ENCODE data around the gene OSCP1.
"Not testable (repeated sequence)": the region's sequence is repeated elsewhere in the genome, so short reads cannot be mapped to it uniquely, and the experiment has no call there.

Gene OSCP1

GRCh38 chr1:36450270-36450918 is at the start of gene OSCP1:
Gene OSCP1, minus strand, starts transcription at chr1:36450451. Its CDS starts 82 bp downstream, at chr1:36450369.
- DNase-seq (ENCODE audit: low read depth, low spot score), result peak; percentile 80

- DNase-seq (ENCODE audit: low read depth, low spot score), result no peak
These were observed 47.0 kb upstream of the OSCP1 start for GRCh38 chr1:36497207-36497606.

- no peak for DNase-seq (ENCODE audit: low read depth, low spot score)
These were observed 44.7 kb upstream of the OSCP1 start for GRCh38 chr1:36494971-36495370.

- no peak for DNase-seq (ENCODE audit: low read depth, low spot score)
These were observed 43.3 kb upstream of the OSCP1 start for GRCh38 chr1:36493524-36493923.

- DNase-seq (ENCODE audit: low read depth, low spot score), result no peak
These were observed 42.2 kb upstream of the OSCP1 start for GRCh38 chr1:36492491-36492890.

GRCh38 chr1:36489258-36490051 is 39.2 kb upstream of the OSCP1 start:
- not testable (repeated sequence) for DNase-seq (ENCODE audit: low read depth, low spot score)

GRCh38 chr1:36487906-36488305 is 37.7 kb upstream of the OSCP1 start:
- no peak for DNase-seq (ENCODE audit: low read depth, low spot score)

- DNase-seq (ENCODE audit: low read depth, low spot score), result not testable (repeated sequence)
These were observed 37.1 kb upstream of the OSCP1 start for GRCh38 chr1:36487336-36487725.

- DNase-seq (ENCODE audit: low read depth, low spot score), result no peak
These were observed 36.4 kb upstream of the OSCP1 start for GRCh38 chr1:36486439-36487335.

- DNase-seq (ENCODE audit: low read depth, low spot score), result no peak
These were observed 35.8 kb upstream of the OSCP1 start for GRCh38 chr1:36486093-36486438.

- no peak for DNase-seq (ENCODE audit: low read depth, low spot score)
These were observed 33.8 kb upstream of the OSCP1 start for GRCh38 chr1:36484099-36484498.

GRCh38 chr1:36482724-36483388 is 32.6 kb upstream of the OSCP1 start, which contains the start of gene CSF3R:
Gene CSF3R, minus strand, starts transcription at chr1:36482913. Its CDS starts 3,417 bp downstream, at chr1:36479496.
- no peak for DNase-seq (ENCODE audit: low read depth, low spot score)

- no peak for DNase-seq (ENCODE audit: low read depth, low spot score)
These were observed 31.8 kb upstream of the OSCP1 start for GRCh38 chr1:36481771-36482723.

GRCh38 chr1:36481091-36481490 is 30.8 kb upstream of the OSCP1 start:
- DNase-seq (ENCODE audit: low read depth, low spot score), result no peak

GRCh38 chr1:36480161-36480560 is 29.9 kb upstream of the OSCP1 start:
- no peak for DNase-seq (ENCODE audit: low read depth, low spot score)

- no peak for DNase-seq (ENCODE audit: low read depth, low spot score)
These were observed 29.3 kb upstream of the OSCP1 start for GRCh38 chr1:36479505-36480051.

- DNase-seq (ENCODE audit: low read depth, low spot score), result not testable (repeated sequence)
These were observed 27.4 kb upstream of the OSCP1 start for GRCh38 chr1:36477615-36478014.

- DNase-seq (ENCODE audit: low read depth, low spot score), result no peak
These were observed 26.7 kb upstream of the OSCP1 start for GRCh38 chr1:36476945-36477344.

- no peak for DNase-seq (ENCODE audit: low read depth, low spot score)
These were observed 25.8 kb upstream of the OSCP1 start for GRCh38 chr1:36475910-36476604.

Measured in iPS DF 19.7 (cell line).